ENCODE results near the gene COA8. TPM values are rescaled to one million over a fixed set of nuclear protein-coding genes. Genes with fewer than 3 reads are reported as not detected.

COA8 gene
- polyA plus RNA-seq, 1 of the 3 experiments (the other 2 are of a cell fraction), result 25.2 TPM

DNA sequence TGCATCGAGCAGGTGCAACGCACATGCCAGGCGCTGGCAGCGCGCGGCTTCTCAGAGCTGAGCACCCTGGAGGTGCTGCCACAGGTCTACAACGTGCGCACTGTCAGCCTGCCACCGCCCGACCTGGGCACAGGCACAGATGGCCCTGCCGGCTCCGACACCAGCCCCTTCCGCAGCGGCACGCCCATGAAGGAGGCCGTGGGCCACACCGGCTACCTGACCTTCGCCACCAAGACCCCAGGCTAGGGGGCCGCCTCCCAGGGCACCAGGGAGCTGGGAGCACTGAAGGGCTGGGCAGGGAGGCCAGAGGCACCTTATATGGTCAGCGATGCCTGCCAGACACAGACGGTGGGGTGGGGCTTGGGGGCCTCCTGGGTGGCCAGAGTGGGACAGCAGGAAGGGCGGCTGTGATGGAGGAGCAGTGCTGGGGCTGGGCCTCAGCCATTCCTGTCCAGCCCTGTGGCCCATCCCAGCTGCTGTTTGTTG lies 28.1 kb upstream of the COA8 start:
- H3K36me3 ChIP-seq (replicated peaks in 1 of 2; ENCODE audit: control insufficient read depth in 1 of 2, insufficient read depth in 2 of 2, low read length in 1 of 2), result peaks cover 0 to 32% of the 10 kb centered on the region in 2 experiments
- H3K9me3 ChIP-seq, result no peaks in the 10 kb centered on the region
- WGBS (ENCODE audit: low lambda C conversion rate), result 96% methylated on average over 15 of the region's 22 CpGs

DNA sequence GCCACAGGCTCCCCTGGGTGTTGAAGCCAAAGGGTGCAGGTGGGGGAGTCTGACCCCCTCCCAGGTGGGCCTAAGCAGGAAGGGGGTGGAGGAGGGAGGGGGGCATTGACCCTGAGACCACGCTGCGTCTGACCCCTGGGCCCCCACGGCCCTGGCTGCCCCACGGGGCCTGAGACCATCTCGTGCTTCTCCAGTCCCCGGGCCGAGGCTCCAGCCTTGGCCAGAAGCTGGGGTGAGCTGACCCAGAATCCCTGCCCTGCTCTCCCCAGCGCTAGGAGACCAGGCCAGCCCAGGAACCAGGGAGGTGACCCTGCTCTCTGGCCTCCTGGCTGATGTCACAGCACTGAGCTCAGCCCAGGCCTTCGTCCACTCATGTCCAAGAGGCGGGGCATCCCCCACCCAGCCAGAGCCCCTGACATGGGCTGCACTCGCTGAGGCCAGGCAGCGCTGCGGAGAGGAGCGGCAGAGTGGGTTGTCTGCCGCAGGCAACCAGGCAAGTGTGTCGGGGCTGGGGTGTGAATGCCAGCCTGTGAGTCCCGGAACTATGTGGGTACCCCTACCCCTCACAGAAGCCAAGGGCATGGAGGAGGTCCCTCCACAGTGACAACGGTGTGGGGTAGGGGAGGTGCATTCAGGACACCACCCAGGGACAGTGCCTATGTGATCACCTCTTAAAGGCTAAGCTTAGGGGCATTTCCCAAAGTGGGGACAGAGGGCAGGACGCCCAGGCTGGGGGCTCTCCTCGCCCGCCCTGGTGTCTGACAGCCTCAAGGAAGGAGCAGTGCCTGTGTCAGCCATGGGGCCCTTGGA lies 27.5 kb upstream of the COA8 start:
- Histone ChIP-seq H3K27me3 (ENCODE audit: insufficient read depth) (no peaks in the 10 kb centered on the region), H3K79me2 (ENCODE audit: insufficient read depth) (peaks cover 21% of the 10 kb centered on the region), H3K27ac (ENCODE audit: low read depth in 2 of 2, low read length in 1 of 2) (no peak overlapping the region), H3K4me3 (ENCODE audit: low read depth in 2 of 2, low read length in 1 of 2) (no peak overlapping the region), H3K9ac (no peak overlapping the region), H3K9me2 (no peaks in the 10 kb centered on the region), H2AFZ (ENCODE audit: low read depth) (no peak overlapping the region), H3K9me3 (no peaks in the 10 kb centered on the region), H4K20me1 (ENCODE audit: insufficient read depth) (peaks cover 9% of the 10 kb centered on the region; the same call in 1 of the 2 replicates), H3K36me3 (replicated peaks in 1 of 2; ENCODE audit: control insufficient read depth in 1 of 2, insufficient read depth in 2 of 2, low read length in 1 of 2) (peaks cover 0 to 32% of the 10 kb centered on the region in 2 experiments), H3K4me1 (ENCODE audit: control insufficient read depth in 1 of 2, insufficient read depth in 2 of 2, low read depth in 1 of 2, low read length in 1 of 2) (peaks cover 4 to 17% of the 10 kb centered on the region in 2 experiments; a peak in 3 of 4 replicates), H3F3A (replicated peaks; ENCODE audit: insufficient read depth) (peaks cover 4% of the 10 kb centered on the region), H3K4me2 (no peak overlapping the region)
- CTCF ChIA-PET, result interaction anchor here (1.2 to 8.5 kb wide), 4 partner anchors 12 to 35 kb away, joined by 4 to 52 read pairs (median 19); no protein-coding TSS in a partner anchor
- no CpG with 5 or more reads among the region's 21 CpGs for WGBS (ENCODE audit: low lambda C conversion rate)
- POLR2A ChIA-PET, result no interaction called here
- no peak for TF ChIP-seq RAD21 (IDR thresholded peaks at IDR 0.05; ENCODE audit: low read length)
- no peak for TF ChIP-seq POLR2AphosphoS5 (IDR thresholded peaks at IDR 0.05; ENCODE audit: low read depth, low read length)
- TF ChIP-seq, protein P1, sequence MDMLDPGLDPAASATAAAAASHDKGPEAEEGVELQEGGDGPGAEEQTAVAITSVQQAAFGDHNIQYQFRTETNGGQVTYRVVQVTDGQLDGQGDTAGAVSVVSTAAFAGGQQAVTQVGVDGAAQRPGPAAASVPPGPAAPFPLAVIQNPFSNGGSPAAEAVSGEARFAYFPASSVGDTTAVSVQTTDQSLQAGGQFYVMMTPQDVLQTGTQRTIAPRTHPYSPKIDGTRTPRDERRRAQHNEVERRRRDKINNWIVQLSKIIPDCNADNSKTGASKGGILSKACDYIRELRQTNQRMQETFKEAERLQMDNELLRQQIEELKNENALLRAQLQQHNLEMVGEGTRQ (IDR thresholded peaks at IDR 0.05; ENCODE audit: borderline replicate concordance, low read depth, low read length), result no peak
- no peak for TF ChIP-seq FOXM1 (IDR thresholded peaks at IDR 0.05; ENCODE audit: low read depth)
- TF ChIP-seq CHD2 (IDR thresholded peaks at IDR 0.05; ENCODE audit: low read length, partially characterized antibody), result no peak
- no peak for TF ChIP-seq RFX5 (IDR thresholded peaks at IDR 0.05; ENCODE audit: low read length)
- no peak for TF ChIP-seq NRF1 (IDR thresholded peaks at IDR 0.05; ENCODE audit: low read depth, low read length)
- no peak for TF ChIP-seq YY1 (IDR thresholded peaks at IDR 0.05; ENCODE audit: low read depth)
- DNase-seq, result no peak

More for the DNA sequence above, 28.1 kb upstream of the COA8 start:
- POLR2A ChIA-PET, result no interaction called here
- H3K9me2 ChIP-seq, result no peaks in the 10 kb centered on the region
- TF ChIP-seq, protein P2, sequence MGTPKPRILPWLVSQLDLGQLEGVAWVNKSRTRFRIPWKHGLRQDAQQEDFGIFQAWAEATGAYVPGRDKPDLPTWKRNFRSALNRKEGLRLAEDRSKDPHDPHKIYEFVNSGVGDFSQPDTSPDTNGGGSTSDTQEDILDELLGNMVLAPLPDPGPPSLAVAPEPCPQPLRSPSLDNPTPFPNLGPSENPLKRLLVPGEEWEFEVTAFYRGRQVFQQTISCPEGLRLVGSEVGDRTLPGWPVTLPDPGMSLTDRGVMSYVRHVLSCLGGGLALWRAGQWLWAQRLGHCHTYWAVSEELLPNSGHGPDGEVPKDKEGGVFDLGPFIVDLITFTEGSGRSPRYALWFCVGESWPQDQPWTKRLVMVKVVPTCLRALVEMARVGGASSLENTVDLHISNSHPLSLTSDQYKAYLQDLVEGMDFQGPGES (IDR thresholded peaks at IDR 0.05; ENCODE audit: low read depth, low read length), result no peak
- TF ChIP-seq FOXM1 (IDR thresholded peaks at IDR 0.05; ENCODE audit: low read depth), result no peak
- no peak for TF ChIP-seq POLR2AphosphoS5 (IDR thresholded peaks at IDR 0.05; ENCODE audit: low read depth, low read length)
- no peak for TF ChIP-seq ELF1 (IDR thresholded peaks at IDR 0.05)
- TF ChIP-seq, protein P3, sequence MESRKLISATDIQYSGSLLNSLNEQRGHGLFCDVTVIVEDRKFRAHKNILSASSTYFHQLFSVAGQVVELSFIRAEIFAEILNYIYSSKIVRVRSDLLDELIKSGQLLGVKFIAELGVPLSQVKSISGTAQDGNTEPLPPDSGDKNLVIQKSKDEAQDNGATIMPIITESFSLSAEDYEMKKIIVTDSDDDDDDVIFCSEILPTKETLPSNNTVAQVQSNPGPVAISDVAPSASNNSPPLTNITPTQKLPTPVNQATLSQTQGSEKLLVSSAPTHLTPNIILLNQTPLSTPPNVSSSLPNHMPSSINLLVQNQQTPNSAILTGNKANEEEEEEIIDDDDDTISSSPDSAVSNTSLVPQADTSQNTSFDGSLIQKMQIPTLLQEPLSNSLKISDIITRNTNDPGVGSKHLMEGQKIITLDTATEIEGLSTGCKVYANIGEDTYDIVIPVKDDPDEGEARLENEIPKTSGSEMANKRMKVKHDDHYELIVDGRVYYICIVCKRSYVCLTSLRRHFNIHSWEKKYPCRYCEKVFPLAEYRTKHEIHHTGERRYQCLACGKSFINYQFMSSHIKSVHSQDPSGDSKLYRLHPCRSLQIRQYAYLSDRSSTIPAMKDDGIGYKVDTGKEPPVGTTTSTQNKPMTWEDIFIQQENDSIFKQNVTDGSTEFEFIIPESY (IDR thresholded peaks at IDR 0.05; ENCODE audit: borderline replicate concordance, low read depth), result no peak
- H3F3A ChIP-seq (replicated peaks; ENCODE audit: insufficient read depth), result no peaks in the 10 kb centered on the region
- H3K4me2 ChIP-seq, result no peak overlapping the region
- H3K4me1 ChIP-seq (ENCODE audit: control insufficient read depth in 1 of 2, insufficient read depth in 2 of 2, low read depth in 1 of 2, low read length in 1 of 2), result peaks cover 0 to 22% of the 10 kb centered on the region in 2 experiments; a peak in 1 of 4 replicates
- no peak overlapping the region for H2AFZ ChIP-seq (ENCODE audit: low read depth)
- DNase-seq, result no peak
- H3K9ac ChIP-seq, result no peak overlapping the region
- H3K79me2 ChIP-seq (ENCODE audit: insufficient read depth), result peaks cover 28% of the 10 kb centered on the region
- H4K20me1 ChIP-seq (ENCODE audit: insufficient read depth), result peaks cover 9% of the 10 kb centered on the region; the same call in 1 of the 2 replicates
- no peak overlapping the region for H3K27ac ChIP-seq (ENCODE audit: low read depth in 2 of 2, low read length in 1 of 2)
- H3K4me3 ChIP-seq (ENCODE audit: low read depth in 2 of 2, low read length in 1 of 2), result no peak overlapping the region
- no peaks in the 10 kb centered on the region for H3K27me3 ChIP-seq (ENCODE audit: insufficient read depth)
- CTCF ChIA-PET, result interaction anchor here (1.2 to 8.5 kb wide), 3 partner anchors 12 to 34 kb away, joined by 4 to 52 read pairs (median 4); no protein-coding TSS in a partner anchor
